Suprapubic skin (tissue), 4 donors: Measurements from ENCODE around the gene KDM4B.

Source experiments
- CTCF ChIP-seq, 2 donors: fragments of 200-600 bp in 1 of 2; fragments of 450-650 bp in 1 of 2; sonication (generic) in 1 of 2; IDR thresholded peaks; one replicate each; pipeline ENCODE4 v1.5.1; 2016 to 2019; ENCODE audit warnings: antibody characterized with exemption in 2 of 2, mild to moderate bottlenecking in 1 of 2, moderate library complexity in 1 of 2
- POLR2A ChIP-seq, 2 donors: fragments of 450-650 bp; IDR thresholded peaks; one replicate each; pipeline ENCODE4 v1.6.1; 2017; ENCODE audit warnings: antibody characterized with exemption in 2 of 2, mild to moderate bottlenecking in 2 of 2, moderate library complexity in 2 of 2
- POLR2AphosphoS5 ChIP-seq, 3 donors: sonication (generic); formaldehyde crosslinking; IDR thresholded peaks; one replicate each; pipeline ENCODE4 v1.6.1; 2017; ENCODE audit warnings: antibody characterized with exemption in 3 of 3

- no peak for TF ChIP-seq CTCF (IDR thresholded peaks at IDR 0.05)
- no peak for TF ChIP-seq POLR2A (IDR thresholded peaks at IDR 0.05)
- TF ChIP-seq POLR2AphosphoS5 (IDR thresholded peaks at IDR 0.05) = no peak
Measured at GRCh38 chr19:5006201-5006600, 37.3 kb downstream of the KDM4B start.
